ENCODE data around the gene GABRA4. TPM values are rescaled to one million over a fixed set of nuclear protein-coding genes. Genes with fewer than 3 reads are reported as not detected.

The GABRA4 gene
- polyA plus RNA-seq, 1 of the 3 experiments (the other 2 are of a cell fraction) = not detected

GRCh38 chr4:46954643-46955042 is 38.7 kb downstream of the GABRA4 start:
- POLR2A ChIA-PET = no interaction called here
- TF ChIP-seq ELF1 (IDR thresholded peaks at IDR 0.05) (no peak), EZH2phosphoT487 (IDR thresholded peaks at IDR 0.05; ENCODE audit: borderline replicate concordance, low read depth) (no peak), TEAD4 (IDR thresholded peaks at IDR 0.05; ENCODE audit: borderline replicate concordance, insufficient read depth) (no peak), JUND (IDR thresholded peaks at IDR 0.05) (no peak), RFX5 (IDR thresholded peaks at IDR 0.05; ENCODE audit: low read length) (no peak), TCF12 (IDR thresholded peaks at IDR 0.05) (no peak), USF1 (IDR thresholded peaks at IDR 0.05; ENCODE audit: borderline replicate concordance, low read depth) (no peak), RAD21 (IDR thresholded peaks at IDR 0.05; ENCODE audit: low read length) (no peak), ZBTB33 (IDR thresholded peaks at IDR 0.05; ENCODE audit: borderline replicate concordance, low read depth) (no peak), CHD2 (IDR thresholded peaks at IDR 0.05; ENCODE audit: low read length, partially characterized antibody) (no peak), USF2 (IDR thresholded peaks at IDR 0.05; ENCODE audit: borderline replicate concordance, low read depth, low read length) (no peak), FOSL2 (IDR thresholded peaks at IDR 0.05; ENCODE audit: borderline replicate concordance, low read depth) (no peak), FOXJ3 (CRISPR knock-in tag; IDR thresholded peaks at IDR 0.05) (no peak), FOXM1 (IDR thresholded peaks at IDR 0.05; ENCODE audit: low read depth) (no peak), YY1 (IDR thresholded peaks at IDR 0.05; ENCODE audit: low read depth) (no peak), GABPA (IDR thresholded peaks at IDR 0.05; ENCODE audit: low read depth) (no peak)
- no peaks in the 10 kb centered on the region for H3K4me1 ChIP-seq (ENCODE audit: control insufficient read depth in 1 of 2, insufficient read depth in 2 of 2, low read depth in 1 of 2, low read length in 1 of 2)
- H2AFZ ChIP-seq (ENCODE audit: low read depth) = no peak overlapping the region
- H3K9ac ChIP-seq = no peak overlapping the region
- H3F3A ChIP-seq (replicated peaks; ENCODE audit: insufficient read depth) = no peaks in the 10 kb centered on the region
- no peaks in the 10 kb centered on the region for H3K9me3 ChIP-seq
- H3K79me2 ChIP-seq (ENCODE audit: insufficient read depth) = no peaks in the 10 kb centered on the region
- no peak for DNase-seq
- no peak overlapping the region for H3K4me2 ChIP-seq
- H3K27ac ChIP-seq (ENCODE audit: low read depth in 2 of 2, low read length in 1 of 2) = no peak overlapping the region
- H3K9me2 ChIP-seq = no peaks in the 10 kb centered on the region
- CTCF ChIA-PET = no interaction called here
- H3K27me3 ChIP-seq (ENCODE audit: insufficient read depth) = no peaks in the 10 kb centered on the region
- no peaks in the 10 kb centered on the region for H4K20me1 ChIP-seq (ENCODE audit: insufficient read depth)
- H3K4me3 ChIP-seq (ENCODE audit: low read depth in 2 of 2, low read length in 1 of 2) = no peak overlapping the region
- no peaks in the 10 kb centered on the region for H3K36me3 ChIP-seq (replicated peaks in 1 of 2; ENCODE audit: control insufficient read depth in 1 of 2, insufficient read depth in 2 of 2, low read length in 1 of 2)

- Histone ChIP-seq H3K4me3 (ENCODE audit: low read depth in 2 of 2, low read length in 1 of 2) (no peak overlapping the region), H3K27me3 (ENCODE audit: insufficient read depth) (no peaks in the 10 kb centered on the region), H3K79me2 (ENCODE audit: insufficient read depth) (no peaks in the 10 kb centered on the region), H2AFZ (ENCODE audit: low read depth) (no peak overlapping the region), H3K36me3 (replicated peaks in 1 of 2; ENCODE audit: control insufficient read depth in 1 of 2, insufficient read depth in 2 of 2, low read length in 1 of 2) (no peaks in the 10 kb centered on the region), H3K9me2 (no peaks in the 10 kb centered on the region), H3K4me1 (ENCODE audit: control insufficient read depth in 1 of 2, insufficient read depth in 2 of 2, low read depth in 1 of 2, low read length in 1 of 2) (no peaks in the 10 kb centered on the region), H3K27ac (ENCODE audit: low read depth in 2 of 2, low read length in 1 of 2) (no peak overlapping the region), H4K20me1 (ENCODE audit: insufficient read depth) (no peaks in the 10 kb centered on the region), H3K9ac (no peak overlapping the region), H3K9me3 (no peaks in the 10 kb centered on the region), H3K4me2 (no peak overlapping the region), H3F3A (replicated peaks; ENCODE audit: insufficient read depth) (no peaks in the 10 kb centered on the region)
- DNase-seq = no peak
- ChIA-PET CTCF (no interaction called here), POLR2A (no interaction called here)
- WGBS (ENCODE audit: low lambda C conversion rate) = 5% methylated on average over 2 of the region's 2 CpGs
- TF ChIP-seq FOSL2 (IDR thresholded peaks at IDR 0.05; ENCODE audit: borderline replicate concordance, low read depth) (no peak), YY1 (IDR thresholded peaks at IDR 0.05; ENCODE audit: low read depth) (no peak), IRF3 (IDR thresholded peaks at IDR 0.05; ENCODE audit: low read depth, low read length) (no peak), NRF1 (IDR thresholded peaks at IDR 0.05; ENCODE audit: low read depth, low read length) (no peak), SMC3 (IDR thresholded peaks at IDR 0.05; ENCODE audit: low read depth, low read length) (no peak), GATA2 (CRISPR knock-in tag; IDR thresholded peaks at IDR 0.05) (no peak), TAF1 (IDR thresholded peaks at IDR 0.05; ENCODE audit: borderline replicate concordance, low read depth, low read length) (no peak), SIN3A (IDR thresholded peaks at IDR 0.05; ENCODE audit: borderline replicate concordance, low read depth, low read length) (no peak), EZH2phosphoT487 (IDR thresholded peaks at IDR 0.05; ENCODE audit: borderline replicate concordance, low read depth) (no peak), USF1 (IDR thresholded peaks at IDR 0.05; ENCODE audit: borderline replicate concordance, low read depth) (no peak), MXI1 (IDR thresholded peaks at IDR 0.05; ENCODE audit: low read depth, low read length) (no peak), FOXJ3 (CRISPR knock-in tag; IDR thresholded peaks at IDR 0.05) (no peak), ELF1 (IDR thresholded peaks at IDR 0.05) (no peak), GABPA (IDR thresholded peaks at IDR 0.05; ENCODE audit: low read depth) (no peak)
These were observed 39.8 kb downstream of the GABRA4 start for GRCh38 chr4:46953564-46953963.

All from SK-N-SH (cell line).